ENCODE results near the gene SIAH1.
"Not testable (repeated sequence)": the region's sequence is repeated elsewhere in the genome, so short reads cannot be mapped to it uniquely, and the experiment has no call there.

Gene SIAH1

GRCh38 chr16:48366165-48367093, 18.8 kb downstream of the SIAH1 start:
- DNase-seq (ENCODE audit: low read depth, low spot score): peak; percentile 82

GRCh38 chr16:48365601-48366164, 19.5 kb downstream of the SIAH1 start:
- DNase-seq (ENCODE audit: low read depth, low spot score): peak; percentile 88

- no peak for DNase-seq (ENCODE audit: low read depth, low spot score)
Observed at GRCh38 chr16:48365025-48365600, 20.1 kb downstream of the SIAH1 start.

GRCh38 chr16:48361540-48362144, 23.6 kb downstream of the SIAH1 start:
- DNase-seq (ENCODE audit: low read depth, low spot score): no peak

GRCh38 chr16:48361012-48361411, 24.2 kb downstream of the SIAH1 start:
- no peak for DNase-seq (ENCODE audit: low read depth, low spot score)

GRCh38 chr16:48359983-48360382, 25.2 kb downstream of the SIAH1 start:
- DNase-seq (ENCODE audit: low read depth, low spot score): no peak

- DNase-seq (ENCODE audit: low read depth, low spot score): no peak
Observed at GRCh38 chr16:48358419-48358818, 26.8 kb downstream of the SIAH1 start.

- DNase-seq (ENCODE audit: low read depth, low spot score): no peak
Observed at GRCh38 chr16:48356633-48357376, 28.4 kb downstream of the SIAH1 start.

- no peak for DNase-seq (ENCODE audit: low read depth, low spot score)
Observed at GRCh38 chr16:48354877-48355855, 30.0 kb downstream of the SIAH1 start.

- not testable (repeated sequence) for DNase-seq (ENCODE audit: low read depth, low spot score)
Observed at GRCh38 chr16:48354385-48354784, 30.8 kb downstream of the SIAH1 start.

GRCh38 chr16:48353565-48354163, 31.5 kb downstream of the SIAH1 start:
- peak; percentile 79 for DNase-seq (ENCODE audit: low read depth, low spot score)

- no peak for DNase-seq (ENCODE audit: low read depth, low spot score)
Observed at GRCh38 chr16:48352648-48353390, 32.4 kb downstream of the SIAH1 start.

- no peak for DNase-seq (ENCODE audit: low read depth, low spot score)
Observed at GRCh38 chr16:48350736-48351135, 34.5 kb downstream of the SIAH1 start.

- DNase-seq (ENCODE audit: low read depth, low spot score): no peak
Observed at GRCh38 chr16:48347980-48348379, 37.2 kb downstream of the SIAH1 start.

- DNase-seq (ENCODE audit: low read depth, low spot score): no peak
Observed at GRCh38 chr16:48347191-48347865, 37.9 kb downstream of the SIAH1 start.

- no peak for DNase-seq (ENCODE audit: low read depth, low spot score)
Observed at GRCh38 chr16:48342591-48342990, 42.6 kb downstream of the SIAH1 start.

- no peak for DNase-seq (ENCODE audit: low read depth, low spot score)
Observed at GRCh38 chr16:48340054-48340453, 45.2 kb downstream of the SIAH1 start.

- DNase-seq (ENCODE audit: low read depth, low spot score): peak; percentile 76
Observed at GRCh38 chr16:48335961-48336360, 49.3 kb downstream of the SIAH1 start.

- no peak for DNase-seq (ENCODE audit: low read depth, low spot score)
Observed at GRCh38 chr16:48334325-48334724, 50.9 kb downstream of the SIAH1 start.

All from astrocyte of the hippocampus (primary cell).